Spleen (tissue), 7 donors: ENCODE measurements around the gene SORCS2.

Experiments used
- POLR2A ChIP-seq, 3 donors: fragments of 450-650 bp; IDR thresholded peaks; one replicate each; pipeline ENCODE4 v1.5.1; 2017; ENCODE audit warnings: antibody characterized with exemption in 3 of 3, mild to moderate bottlenecking in 1 of 3
- TF ChIP-seq, protein P1 (sequence below), 11 experiments: fragments of 200-600 bp in 7 of 11; fragments of 450-650 bp in 4 of 11; sonication (generic) in 4 of 11; IDR thresholded peaks in 8 of 11; conservative IDR thresholded peaks in 3 of 11; 1 replicate in 7 of 11; 2 replicates in 4 of 11; pipeline versions ENCODE4 v1.4.0 to v1.8.0; 2016 to 2021; ENCODE audit warnings: antibody characterized with exemption in 11 of 11, inconsistent platforms in 4 of 11, mild to moderate bottlenecking in 1 of 11
- donor health status: DM: no; HTN: no; CAD: no; lungs with moderate emphysema.
- donor health status: DM: no; HTN: no; CAD: no.
- donor health status: DM: no; HTN: no; CAD: no.

DNA sequence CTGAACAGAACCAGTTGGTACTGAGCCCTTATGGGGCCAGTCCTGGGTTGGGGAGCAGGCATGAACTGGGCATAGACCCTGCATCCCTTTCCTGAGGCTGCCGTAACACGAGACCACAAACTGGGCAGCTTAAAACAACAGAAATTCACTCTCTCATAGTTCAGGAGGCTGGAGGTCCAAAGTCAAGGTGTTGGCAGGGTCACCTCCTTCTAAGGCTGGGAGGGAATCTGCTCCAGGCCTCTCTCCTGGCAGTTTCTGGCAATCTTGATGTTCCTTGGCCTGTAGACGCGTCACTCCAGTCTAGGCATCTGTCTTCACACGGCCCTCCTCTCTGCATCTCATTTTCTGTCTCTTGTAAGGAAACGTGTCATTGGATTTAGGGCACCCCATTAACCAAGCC, 19.8 kb upstream of the SORCS2 start:
- no peak for TF ChIP-seq POLR2A (IDR thresholded peaks at IDR 0.05)
- TF ChIP-seq, protein P1, sequence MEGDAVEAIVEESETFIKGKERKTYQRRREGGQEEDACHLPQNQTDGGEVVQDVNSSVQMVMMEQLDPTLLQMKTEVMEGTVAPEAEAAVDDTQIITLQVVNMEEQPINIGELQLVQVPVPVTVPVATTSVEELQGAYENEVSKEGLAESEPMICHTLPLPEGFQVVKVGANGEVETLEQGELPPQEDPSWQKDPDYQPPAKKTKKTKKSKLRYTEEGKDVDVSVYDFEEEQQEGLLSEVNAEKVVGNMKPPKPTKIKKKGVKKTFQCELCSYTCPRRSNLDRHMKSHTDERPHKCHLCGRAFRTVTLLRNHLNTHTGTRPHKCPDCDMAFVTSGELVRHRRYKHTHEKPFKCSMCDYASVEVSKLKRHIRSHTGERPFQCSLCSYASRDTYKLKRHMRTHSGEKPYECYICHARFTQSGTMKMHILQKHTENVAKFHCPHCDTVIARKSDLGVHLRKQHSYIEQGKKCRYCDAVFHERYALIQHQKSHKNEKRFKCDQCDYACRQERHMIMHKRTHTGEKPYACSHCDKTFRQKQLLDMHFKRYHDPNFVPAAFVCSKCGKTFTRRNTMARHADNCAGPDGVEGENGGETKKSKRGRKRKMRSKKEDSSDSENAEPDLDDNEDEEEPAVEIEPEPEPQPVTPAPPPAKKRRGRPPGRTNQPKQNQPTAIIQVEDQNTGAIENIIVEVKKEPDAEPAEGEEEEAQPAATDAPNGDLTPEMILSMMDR (IDR thresholded peaks at IDR 0.05 in 8 of 11, conservative IDR thresholded peaks at IDR 0.05 in 3 of 11), result no peak
